ENCODE measurements around the gene NCOA5. TPM values are rescaled to one million over a fixed set of nuclear protein-coding genes. Genes with fewer than 3 reads are reported as not detected.
"Not testable (repeated sequence)": the region's sequence is repeated elsewhere in the genome, so short reads cannot be mapped to it uniquely, and the experiment has no call there.

The NCOA5 gene
- total RNA-seq, 6 donors from 2014 or later = 17.1 to 48.2 (median 30.2) TPM

- peaks cover 0 to 8% (median 2%) of the 10 kb centered on the region in 4 donors for H3K27me3 ChIP-seq
These were observed 14.5 kb upstream of the NCOA5 start for GRCh38 chr20:46104262-46104661.

GRCh38 chr20:46102940-46103339, 13.2 kb upstream of the NCOA5 start:
- no peak for TF ChIP-seq POLR2AphosphoS5 (IDR thresholded peaks at IDR 0.05)
- no peak for TF ChIP-seq EP300 (IDR thresholded peaks at IDR 0.05)
- no peak for TF ChIP-seq CTCF (IDR thresholded peaks at IDR 0.05)
- no peak for TF ChIP-seq POLR2A (IDR thresholded peaks at IDR 0.05)
- Histone ChIP-seq H3K9me3 (no peaks in the 10 kb centered on the region), H3K36me3 (no peaks in the 10 kb centered on the region), H3K4me1 (peaks cover 0 to 7% (median 3%) of the 10 kb centered on the region in 4 donors), H3K4me3 (no peak overlapping the region), H3K27ac (no peak overlapping the region), H3K27me3 (peaks cover 0 to 8% (median 2%) of the 10 kb centered on the region in 4 donors)
- DNase-seq (no peak), ATAC-seq (ENCODE audit: low FRiP score in 2 of 2) (no peak)
- 90 to 92% methylated on average over 3 of the region's 3 CpGs for WGBS, 2 donors

More at GRCh38 chr20:46104262-46104661, 14.5 kb upstream of the NCOA5 start:
- H3K4me1 ChIP-seq = peaks cover 0 to 7% (median 3%) of the 10 kb centered on the region in 4 donors
- no peak overlapping the region for H3K4me3 ChIP-seq
- no peak for DNase-seq
- no peak for ATAC-seq (ENCODE audit: low FRiP score in 2 of 2)
- no peaks in the 10 kb centered on the region for H3K9me3 ChIP-seq
- 71 to 81% methylated on average over 3 of the region's 3 CpGs for WGBS, 2 donors
- no peaks in the 10 kb centered on the region for H3K36me3 ChIP-seq
- no peak overlapping the region for H3K27ac ChIP-seq
- TF ChIP-seq POLR2AphosphoS5 (IDR thresholded peaks at IDR 0.05) = no peak
- TF ChIP-seq POLR2A (IDR thresholded peaks at IDR 0.05) = no peak
- no peak for TF ChIP-seq CTCF (IDR thresholded peaks at IDR 0.05)
- no peak for TF ChIP-seq EP300 (IDR thresholded peaks at IDR 0.05)

- ATAC-seq (ENCODE audit: low FRiP score in 2 of 2) (no peak), DNase-seq (no peak)
- TF ChIP-seq POLR2AphosphoS5 (IDR thresholded peaks at IDR 0.05) = no peak
- TF ChIP-seq EP300 (IDR thresholded peaks at IDR 0.05) = no peak
- TF ChIP-seq POLR2A (IDR thresholded peaks at IDR 0.05) = no peak
- no peak for TF ChIP-seq CTCF (IDR thresholded peaks at IDR 0.05)
- Histone ChIP-seq H3K4me3 (no peak overlapping the region), H3K4me1 (peaks cover 0 to 7% (median 3%) of the 10 kb centered on the region in 4 donors), H3K36me3 (no peaks in the 10 kb centered on the region), H3K9me3 (no peaks in the 10 kb centered on the region), H3K27me3 (peaks cover 0 to 8% (median 2%) of the 10 kb centered on the region in 4 donors), H3K27ac (no peak overlapping the region)
- 71 to 85% methylated on average over 3 of the region's 3 CpGs for WGBS, 2 donors
These were observed 12.2 kb upstream of the NCOA5 start for GRCh38 chr20:46101957-46102356.

GRCh38 chr20:46100988-46101387, 11.2 kb upstream of the NCOA5 start:
- TF ChIP-seq POLR2A (IDR thresholded peaks at IDR 0.05) = no peak
- no peak for TF ChIP-seq POLR2AphosphoS5 (IDR thresholded peaks at IDR 0.05)
- TF ChIP-seq EP300 (IDR thresholded peaks at IDR 0.05) = no peak
- TF ChIP-seq CTCF (IDR thresholded peaks at IDR 0.05) = no peak
- no peak for DNase-seq
- H3K9me3 ChIP-seq = no peaks in the 10 kb centered on the region
- H3K4me1 ChIP-seq = peaks cover 0 to 7% (median 3%) of the 10 kb centered on the region in 4 donors
- no peak overlapping the region for H3K27ac ChIP-seq
- H3K27me3 ChIP-seq = peaks cover 0 to 8% (median 2%) of the 10 kb centered on the region in 4 donors
- ATAC-seq (ENCODE audit: low FRiP score in 2 of 2) = no peak
- no peak overlapping the region for H3K4me3 ChIP-seq
- WGBS, 2 donors = 73 to 78% methylated on average over 5 of the region's 5 CpGs
- H3K36me3 ChIP-seq = no peaks in the 10 kb centered on the region

GRCh38 chr20:46100444-46100843, 10.7 kb upstream of the NCOA5 start:
- H3K27ac ChIP-seq; DNase-seq; H3K9me3 ChIP-seq; H3K27me3 ChIP-seq; H3K36me3 ChIP-seq; ATAC-seq (ENCODE audit: low FRiP score in 2 of 2); H3K4me1 ChIP-seq; H3K4me3 ChIP-seq: not testable (repeated sequence)
- 85 to 90% methylated on average over 7 of the region's 7 CpGs for WGBS, 2 donors
